Stimulated activated CD8-positive, alpha-beta memory T cell treated with anti-CD3 and anti-CD28 coated beads, Interleukin-12 subunit alpha, Interleukin-12 subunit beta, amount 100 ng/mL, for 4 hours (primary cell): ENCODE measurements around the gene GET4.

Experiments used
- DNase-seq: peaks from one replicate; pipeline ENCODE4 v3.0.0-alpha.2; 2020; ENCODE audit warnings: low read depth

The GET4 gene, protein sequence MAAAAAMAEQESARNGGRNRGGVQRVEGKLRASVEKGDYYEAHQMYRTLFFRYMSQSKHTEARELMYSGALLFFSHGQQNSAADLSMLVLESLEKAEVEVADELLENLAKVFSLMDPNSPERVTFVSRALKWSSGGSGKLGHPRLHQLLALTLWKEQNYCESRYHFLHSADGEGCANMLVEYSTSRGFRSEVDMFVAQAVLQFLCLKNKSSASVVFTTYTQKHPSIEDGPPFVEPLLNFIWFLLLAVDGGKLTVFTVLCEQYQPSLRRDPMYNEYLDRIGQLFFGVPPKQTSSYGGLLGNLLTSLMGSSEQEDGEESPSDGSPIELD

DNA sequence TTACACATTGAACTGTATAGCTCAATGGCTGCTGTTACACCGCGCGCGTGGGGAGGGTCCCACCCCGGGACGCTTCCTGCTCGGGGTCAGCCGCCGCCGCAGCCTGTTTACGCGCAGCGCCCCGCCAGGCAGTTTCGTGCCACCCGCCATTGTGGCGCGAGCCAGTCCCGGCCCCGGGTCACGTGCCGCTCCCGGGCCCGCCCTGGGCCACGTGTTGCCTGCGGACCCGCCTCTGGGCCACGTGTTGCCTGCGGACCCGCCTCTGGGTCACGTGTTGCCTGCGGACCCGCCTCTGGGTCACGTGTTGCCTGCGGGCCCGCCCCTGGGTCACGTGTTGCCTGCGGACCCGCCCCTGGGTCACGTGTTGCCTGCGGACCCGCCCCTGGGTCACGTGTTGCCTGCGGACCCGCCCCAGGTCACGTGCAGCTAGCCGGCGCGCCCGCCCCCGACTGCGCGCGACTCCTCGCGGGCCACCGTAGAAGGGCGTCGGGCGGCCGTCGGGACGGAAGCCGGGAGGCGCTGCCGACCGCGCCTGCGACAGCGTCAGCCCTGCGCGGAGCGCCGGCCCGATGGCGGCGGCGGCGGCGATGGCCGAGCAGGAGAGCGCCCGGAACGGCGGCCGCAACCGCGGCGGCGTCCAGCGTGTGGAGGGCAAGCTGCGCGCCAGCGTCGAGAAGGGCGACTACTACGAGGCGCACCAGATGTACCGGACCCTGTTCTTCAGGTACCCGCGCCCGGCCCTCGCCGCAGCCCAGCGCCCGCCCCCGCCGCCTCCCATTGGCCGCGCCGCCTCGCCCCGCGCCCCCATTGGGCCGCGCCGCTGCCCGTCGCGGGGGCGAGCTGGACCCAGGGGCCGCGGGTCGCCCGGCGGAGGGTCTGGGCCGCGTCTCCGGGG lies at the start of gene GET4:
Gene GET4, plus strand, starts transcription at position 478 of the 895 bp plus-strand sequence. Its CDS starts 92 bp downstream, at position 570.
- peak; percentile 96 for DNase-seq

DNA sequence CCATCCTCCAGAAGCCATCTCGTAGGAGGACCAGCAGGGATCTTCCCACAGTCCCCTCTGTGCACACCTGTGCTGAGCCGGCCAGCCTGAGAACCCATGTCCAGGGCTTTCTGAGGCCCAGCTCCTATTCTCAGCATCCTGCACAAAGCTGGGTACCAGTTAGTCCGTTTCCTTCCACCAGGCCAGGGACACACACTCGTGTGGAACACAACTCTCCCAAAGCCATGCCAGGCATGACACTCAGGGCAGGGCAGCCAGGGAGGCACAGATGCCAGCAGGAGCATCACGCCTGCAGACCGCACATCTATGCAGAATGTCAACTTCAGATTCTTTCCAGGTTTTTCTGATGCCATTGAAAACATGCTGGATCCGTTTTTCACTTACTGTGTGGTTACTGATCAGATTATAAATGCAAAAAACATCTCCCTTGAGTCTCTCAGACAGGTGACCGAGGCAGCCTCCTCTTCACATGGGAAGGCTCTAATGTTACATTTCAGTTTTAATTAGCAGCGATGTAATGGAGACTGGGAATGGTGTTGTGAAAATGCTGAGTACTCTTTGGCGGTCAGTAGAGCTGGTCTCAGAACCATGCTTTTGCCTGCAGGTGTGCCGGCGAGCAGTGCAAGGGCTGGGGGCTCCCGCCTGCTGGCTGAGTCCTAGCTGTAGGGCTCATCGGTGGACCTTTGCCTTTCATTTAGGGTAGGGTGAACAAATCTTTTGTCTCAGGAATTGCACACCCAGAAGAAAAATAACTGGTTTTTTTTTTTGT lies 47.4 kb upstream of the GET4 start:
- no peak for DNase-seq

DNA sequence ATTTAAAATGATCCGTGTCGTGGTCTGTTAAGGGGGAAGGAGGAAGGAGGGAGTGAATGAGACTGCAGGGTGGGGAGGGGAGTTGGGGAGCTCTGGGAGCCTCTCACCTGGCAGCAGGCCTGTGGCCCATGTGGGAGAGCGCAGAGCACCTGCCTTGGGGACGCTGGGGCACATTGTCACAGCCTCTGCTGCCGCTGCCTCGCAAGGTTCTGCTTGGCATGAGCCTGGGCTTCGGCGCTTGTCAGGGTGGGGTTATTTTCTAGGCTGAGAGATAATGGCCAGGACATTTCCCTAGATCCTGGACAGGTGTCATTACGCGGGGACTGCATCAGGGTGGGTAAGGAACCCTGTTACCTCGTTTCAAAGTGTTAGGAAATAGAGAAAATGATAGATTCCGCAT lies 46.3 kb upstream of the GET4 start:
- no peak for DNase-seq

DNA sequence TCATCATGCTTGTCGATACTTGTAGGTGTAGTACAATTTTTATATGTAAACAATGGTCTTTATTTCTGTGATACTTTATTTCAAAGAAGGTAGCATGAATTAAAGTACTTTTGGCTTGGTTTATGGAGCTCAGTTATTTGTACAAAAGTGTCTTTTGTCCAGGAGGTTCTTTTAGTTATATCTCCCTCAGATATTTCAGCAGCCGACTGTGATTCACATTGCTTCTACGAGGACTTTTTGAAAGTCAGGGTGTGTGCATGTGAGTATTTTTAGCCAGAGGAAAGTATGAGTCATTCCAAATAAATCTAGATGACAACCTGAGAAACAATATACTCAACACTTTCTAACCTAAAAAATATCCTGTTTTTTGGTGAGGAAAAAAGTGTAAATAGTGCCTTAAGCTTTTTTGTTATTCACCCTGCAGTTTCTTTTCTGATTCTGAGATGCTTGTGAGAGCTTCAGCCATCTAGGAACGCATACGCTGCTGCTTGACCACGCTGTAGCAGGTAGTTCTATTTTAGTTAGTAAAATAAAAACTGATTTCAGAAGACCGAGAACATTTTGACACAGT lies 44.7 kb upstream of the GET4 start:
- DNase-seq = no peak

DNA sequence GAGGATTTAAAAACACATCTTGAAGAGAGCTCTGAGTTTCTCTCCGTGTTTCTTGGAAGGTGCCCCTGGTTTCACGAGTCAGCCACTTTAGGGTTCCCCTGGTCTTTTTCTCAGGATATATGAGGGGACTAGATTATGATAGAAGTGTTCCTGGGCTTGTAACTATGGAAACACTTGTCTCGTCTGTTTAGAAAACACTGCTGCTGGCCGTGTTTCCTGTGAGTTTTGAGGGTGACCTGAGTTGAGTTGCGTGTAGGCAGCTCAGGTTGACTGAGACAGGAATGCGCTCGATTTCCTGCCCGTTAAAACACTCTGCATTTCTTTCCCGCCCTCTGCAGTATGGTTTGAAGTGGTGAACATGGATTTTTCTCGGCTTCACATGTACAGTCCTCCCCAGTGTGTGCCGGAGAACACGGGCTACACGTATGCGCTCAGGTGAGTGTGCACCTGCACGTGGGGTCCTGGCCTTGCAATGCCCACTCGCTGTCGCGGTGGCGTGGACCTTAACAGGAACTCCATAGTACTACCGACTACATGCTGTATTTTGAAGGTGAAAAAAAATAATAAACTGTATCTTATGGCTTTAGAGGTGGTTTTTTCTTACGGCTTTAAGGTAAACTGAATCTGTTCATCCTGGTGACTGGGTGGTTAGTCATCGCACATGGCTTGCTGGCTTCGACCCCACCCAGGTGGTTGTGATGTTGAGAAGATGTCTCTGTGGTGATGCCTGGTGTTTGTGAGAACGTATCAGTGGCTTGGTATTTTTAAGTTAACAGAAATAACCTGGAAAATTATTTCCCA lies 44.0 kb upstream of the GET4 start, which contains the start of gene SUN1:
Gene SUN1, plus strand, starts transcription at position 310 of the 801 bp plus-strand sequence. Its CDS starts 49 bp downstream, at position 359.
- peak; percentile 50 for DNase-seq

DNA sequence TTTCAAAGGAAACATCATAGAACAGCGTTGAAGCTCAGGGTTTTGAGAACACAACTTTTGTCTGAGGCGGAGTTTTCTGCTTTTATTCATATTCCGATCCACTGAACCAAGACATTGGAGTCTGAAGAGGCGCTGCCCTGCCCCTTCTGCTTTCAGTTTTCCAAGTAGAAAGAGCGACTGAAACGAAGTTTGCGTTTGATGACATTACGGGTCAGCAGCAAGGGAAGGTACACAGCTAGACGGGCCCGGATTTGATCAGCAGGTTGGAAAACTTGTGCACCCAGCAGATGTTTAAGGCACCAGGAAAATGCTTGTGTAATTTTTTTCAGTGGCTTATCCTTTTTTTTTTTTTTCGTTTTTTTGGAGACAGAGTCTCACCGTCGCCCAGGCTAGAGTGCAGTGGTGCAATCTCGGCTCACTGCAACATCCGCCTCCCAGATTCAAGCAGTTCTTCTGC lies 43.4 kb upstream of the GET4 start:
- DNase-seq = no peak

DNA sequence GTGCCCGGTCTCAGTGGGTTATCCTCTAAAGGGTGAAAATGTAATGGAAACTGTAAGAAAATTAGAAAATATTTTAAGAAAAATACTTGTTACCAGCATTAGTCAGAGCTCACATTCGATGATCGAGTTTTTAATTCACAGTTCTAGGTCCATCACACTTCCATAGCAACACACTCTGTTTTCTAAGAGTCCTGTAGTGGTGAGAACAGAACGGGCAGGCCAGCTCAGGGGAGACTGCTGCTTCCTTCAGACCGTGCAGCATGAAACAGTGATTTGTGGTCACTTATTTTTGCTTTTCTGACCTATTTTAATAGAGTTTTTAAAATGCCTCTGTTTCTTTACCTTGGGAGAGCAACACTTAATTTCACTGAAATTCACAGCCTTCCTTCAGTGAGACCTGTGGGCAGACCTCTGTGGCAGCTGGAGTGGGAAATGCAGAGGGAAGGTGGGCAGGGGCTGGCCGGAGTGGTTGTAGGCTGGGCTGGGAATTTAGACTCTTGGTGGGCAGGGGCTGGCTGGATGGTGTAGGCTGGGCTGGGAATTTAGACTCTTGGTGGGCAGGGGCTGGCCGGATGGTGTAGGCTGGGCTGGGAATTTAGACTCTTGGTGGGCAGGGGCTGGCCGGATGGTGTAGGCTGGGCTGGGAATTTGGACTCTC lies 42.6 kb upstream of the GET4 start:
- no peak for DNase-seq

DNA sequence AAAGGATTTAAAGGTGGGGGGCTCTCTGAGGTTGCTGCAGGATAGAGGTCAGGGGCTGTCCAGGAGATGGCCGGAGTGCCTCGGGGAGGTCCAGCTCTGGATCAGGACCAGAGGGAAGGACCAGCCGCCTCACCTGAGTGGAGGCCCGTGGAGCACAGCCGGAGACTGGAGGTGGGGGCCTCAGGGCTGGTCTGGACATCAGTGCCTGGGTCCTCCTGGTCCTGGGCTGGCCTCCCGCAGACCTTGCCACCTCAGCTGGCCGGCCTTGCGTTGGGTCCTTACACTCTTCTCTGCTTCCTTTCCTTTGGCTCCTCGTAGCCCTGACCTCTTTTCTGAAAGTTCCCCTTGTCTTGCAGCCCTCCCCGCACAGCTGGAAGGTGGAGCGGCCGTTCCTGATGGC lies 42.1 kb upstream of the GET4 start:
- no peak for DNase-seq

DNA sequence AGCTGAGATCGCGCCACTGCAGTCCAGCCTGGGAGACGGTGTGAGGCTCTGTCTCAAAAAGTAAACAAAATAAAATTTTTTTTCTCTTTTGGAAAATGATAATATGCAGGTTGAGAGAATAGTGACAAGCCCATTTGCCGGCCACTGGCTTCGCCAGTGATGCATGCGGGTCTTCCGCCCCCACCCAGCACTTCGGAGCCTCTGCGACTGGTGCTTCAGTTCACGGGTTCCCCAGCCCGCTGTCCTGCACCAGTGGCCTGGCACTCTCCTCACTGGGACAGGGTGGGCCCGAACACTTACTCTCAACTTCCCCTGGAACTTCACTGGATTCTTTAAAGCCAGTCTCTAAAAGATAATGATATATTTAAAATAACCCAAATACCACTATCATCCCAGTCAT lies 41.3 kb upstream of the GET4 start:
- no peak for DNase-seq

DNA sequence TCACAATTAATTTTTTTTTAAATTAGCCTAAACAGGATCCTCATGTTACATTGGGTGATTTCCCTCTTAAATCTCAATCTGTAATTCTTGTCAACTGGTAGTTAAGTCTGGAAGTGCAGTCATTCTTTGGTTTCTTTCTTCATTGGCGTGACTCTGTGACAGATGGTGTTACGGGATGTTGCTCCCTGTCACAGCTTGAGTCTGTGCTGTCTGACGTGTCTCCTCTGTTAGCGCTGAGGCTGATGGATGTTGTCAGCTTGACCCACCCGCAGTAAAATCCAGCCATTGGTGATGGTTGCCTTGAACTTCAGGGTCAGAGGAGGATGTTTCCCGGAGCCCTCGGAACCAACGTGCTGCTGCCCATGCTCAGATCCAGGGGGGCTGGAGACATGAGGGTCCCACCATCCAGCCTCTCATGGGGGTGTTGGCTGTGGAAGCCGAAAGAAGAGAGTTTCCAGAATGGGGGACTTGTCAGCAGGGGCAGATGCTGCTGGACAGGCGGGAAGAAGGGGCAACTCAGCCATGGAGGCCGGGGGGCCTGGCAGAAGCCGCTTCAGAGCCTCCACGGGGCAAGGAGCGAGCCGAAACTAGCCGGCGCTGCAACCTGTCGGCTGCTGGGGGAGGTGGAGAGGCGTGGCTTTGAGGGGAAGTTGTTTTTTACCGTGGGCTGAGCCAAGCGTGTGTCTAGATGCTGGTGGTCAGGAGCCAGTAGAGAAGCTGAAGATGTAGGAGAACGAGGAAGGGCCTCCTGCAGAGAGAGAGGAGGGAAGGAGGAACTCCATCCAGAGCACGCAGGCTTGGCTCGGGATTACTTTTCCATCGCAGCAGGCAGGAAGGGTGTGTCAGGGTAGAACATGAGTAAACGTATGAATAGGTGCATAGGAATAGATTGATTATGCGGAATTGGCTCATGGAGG lies 40.6 kb upstream of the GET4 start:
- DNase-seq = no peak

DNA sequence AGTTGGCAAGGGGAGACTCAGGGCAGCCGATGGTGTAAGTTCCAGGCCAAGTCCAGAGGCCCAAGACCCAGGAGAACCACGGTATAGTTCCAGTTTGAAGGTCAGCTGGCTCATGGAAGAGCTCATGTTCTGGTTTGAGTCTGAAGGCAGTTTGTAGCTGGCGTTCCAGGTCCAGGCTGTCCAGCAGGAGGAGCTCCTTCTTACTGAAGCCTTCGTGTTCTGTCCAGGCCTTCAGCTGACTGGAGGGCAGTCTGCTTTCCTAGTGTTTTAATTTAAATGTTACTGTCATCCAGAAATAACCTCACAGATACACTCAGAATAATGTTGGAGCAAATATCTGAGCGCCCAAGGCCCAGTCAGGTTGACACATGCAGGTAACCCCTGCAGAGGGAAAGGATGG lies 39.9 kb upstream of the GET4 start:
- no peak for DNase-seq

DNA sequence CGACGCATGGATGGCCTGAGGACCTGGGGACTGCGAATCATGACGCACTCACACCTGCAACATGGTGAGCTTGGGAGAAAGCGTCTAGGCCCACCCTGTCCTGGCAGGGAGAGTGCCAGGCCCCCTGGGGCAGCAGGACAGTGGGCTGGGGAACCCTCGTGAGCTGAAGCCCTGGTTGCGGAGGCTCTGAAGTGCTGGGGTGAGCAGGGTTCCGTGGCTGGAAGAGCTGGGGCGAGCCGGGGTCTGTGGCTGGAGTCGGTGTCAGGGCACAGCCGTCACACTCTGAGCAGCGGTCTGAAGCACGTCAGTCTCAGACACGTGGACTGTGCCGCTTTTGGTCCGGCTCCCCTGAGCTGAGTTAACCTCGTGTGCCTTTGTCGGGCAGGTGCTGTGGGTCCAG lies 39.4 kb upstream of the GET4 start:
- no peak for DNase-seq

DNA sequence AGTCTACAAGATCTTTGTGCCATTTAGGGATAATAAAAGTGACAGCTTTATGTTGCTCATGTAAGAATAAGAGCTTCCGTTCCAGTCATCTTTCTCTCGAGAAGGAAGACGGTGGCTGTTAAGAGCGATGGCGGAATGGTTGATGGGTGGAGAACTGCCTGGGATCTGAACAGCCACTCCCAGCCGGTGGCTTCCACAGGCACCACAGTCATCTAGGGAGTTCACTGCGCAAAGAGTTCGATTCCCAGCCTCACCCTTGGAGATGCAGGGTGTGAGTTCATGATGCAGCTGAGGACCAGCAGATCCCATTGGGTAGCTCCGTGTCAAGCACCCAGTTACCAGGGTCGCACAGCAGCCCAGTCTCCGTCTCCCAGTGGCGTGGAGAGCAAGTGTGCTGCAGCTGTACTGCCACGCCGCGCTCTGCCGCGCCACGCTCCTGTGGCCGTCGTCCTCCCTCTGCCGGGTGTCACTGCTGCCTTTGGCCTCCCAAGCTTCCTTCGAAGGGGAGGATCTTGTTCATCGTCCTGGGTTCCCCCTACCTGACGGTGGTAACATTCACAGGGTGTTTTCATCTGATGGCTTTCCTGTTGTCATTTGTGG lies 36.3 kb upstream of the GET4 start:
- DNase-seq = no peak

DNA sequence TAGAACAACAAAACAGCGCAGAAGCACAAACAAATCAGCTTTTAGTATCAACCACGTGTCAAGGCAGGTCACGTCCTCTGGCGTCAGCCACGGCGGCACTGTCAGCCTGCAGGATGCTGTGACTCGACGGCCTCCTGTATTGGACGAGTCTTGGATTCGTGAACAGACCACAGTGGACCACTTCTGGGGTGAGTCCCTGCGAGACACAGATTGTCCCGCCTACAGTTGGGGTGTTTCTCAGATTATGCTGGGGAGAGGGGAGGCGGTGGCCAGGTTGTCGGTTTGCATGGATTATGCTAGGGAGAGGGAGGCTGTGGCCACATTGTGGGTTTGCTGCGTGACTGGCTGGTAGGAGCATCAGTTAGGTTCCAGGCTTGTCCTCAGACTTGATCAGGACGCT lies 34.4 kb upstream of the GET4 start:
- DNase-seq = no peak

DNA sequence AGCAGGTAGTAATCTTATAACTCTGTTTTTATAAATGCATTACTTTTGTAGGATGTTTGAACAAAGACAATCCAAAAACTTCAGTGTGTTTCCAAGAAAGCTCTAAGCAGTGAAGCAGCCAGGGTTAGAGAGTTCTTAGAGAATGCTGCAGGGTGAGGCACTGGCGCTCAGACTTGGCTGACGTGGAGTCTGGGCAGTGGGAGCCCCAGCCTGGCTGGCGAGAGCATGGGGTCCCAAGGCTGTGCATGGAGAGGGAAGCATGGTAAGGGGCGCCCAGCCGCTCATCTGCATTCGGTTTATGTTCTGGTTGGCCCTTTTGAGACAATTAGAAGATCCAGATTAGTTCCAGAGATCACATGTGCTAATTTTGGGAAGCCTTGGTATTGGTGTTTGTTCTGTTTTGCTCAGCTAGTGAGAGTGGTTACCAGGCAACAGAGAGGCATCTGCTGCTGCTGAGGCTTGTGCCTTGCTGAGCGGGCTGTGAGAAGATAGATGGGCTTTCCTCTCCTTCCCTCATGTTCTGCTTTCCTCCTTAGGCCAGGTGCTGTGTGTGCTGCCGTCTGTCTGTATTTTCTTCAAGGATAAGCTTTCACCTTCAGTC lies 33.8 kb upstream of the GET4 start:
- DNase-seq = no peak

DNA sequence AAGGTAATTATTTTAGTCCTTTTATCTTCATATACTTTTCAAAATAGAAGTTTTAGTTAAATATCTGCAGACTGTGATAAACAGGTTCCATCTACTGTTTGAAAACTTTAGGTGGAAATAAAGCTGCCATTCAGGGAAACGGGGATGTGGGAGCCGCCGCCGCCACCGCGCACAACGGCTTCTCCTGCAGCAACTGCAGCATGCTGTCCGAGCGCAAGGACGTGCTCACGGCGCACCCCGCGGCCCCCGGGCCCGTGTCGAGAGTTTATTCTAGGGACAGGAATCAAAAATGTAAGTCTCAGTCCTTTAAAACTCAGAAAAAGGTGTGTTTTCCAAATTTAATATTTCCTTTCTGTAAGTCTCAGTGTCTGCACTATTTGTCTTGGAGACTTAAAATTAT lies 33.1 kb upstream of the GET4 start:
- no peak for DNase-seq

DNA sequence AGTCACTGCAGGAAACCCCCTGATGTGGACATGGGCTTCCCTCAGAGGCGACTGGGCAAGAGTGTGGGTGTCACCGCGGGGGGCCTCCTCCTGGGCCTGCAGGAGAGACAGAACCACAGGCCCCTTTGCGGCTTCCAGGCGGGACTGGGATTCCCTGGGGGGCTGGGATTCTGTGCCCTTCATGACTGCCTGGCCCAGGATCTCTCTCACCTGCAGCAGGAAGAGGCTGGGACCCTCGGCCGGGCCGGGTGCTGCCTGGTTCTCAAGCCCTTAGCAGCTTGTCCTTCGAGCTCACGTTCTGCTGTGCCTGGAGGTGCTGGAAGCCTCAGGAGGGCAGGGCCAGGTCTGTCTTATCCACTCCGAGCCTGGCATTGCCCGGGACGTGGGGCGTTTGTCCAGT lies 32.3 kb upstream of the GET4 start:
- no peak for DNase-seq

DNA sequence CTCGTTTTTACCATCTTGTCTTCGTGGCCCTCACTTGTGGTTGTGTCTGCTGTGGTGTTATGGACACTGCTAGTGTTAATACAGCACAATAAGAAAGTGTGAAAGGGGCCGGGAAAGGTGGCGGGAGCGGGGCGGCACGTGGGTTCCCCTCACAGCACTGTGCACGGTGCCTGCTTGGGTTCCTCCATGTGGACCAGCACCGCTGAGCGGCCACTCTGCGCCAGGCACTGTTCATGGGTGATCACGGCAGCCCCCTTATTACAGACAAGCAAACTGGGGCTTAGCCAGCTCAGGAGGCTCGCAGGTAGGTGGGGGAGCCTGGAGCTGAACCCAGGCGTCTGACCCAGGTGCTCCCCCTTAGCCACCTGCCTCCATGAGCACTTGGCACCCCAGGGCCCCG lies 31.8 kb upstream of the GET4 start:
- no peak for DNase-seq

DNA sequence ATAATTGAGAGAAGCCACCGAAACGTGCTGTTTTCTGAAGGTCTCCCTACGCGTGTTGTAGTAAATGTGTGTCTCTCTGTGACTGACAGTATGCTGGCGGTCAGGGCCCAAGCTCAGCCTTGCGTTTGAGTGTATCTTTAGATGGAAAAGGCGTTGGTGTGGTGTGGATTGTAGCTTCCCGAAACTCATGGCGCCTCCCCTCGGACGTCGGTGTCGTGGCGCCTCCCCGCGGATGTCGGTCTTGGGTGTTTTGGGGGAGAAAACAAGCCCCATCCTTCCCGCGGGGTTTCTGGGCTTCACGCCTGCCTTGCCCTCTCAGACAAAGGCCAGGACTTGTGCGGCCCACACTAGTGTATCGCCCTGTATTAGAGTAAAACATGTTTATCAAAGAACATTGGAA lies 31.3 kb upstream of the GET4 start:
- DNase-seq = no peak
